ENCODE measurements around the gene VWA3B.
"Not testable (repeated sequence)": the region's sequence is repeated elsewhere in the genome, so short reads cannot be mapped to it uniquely, and the experiment has no call there.

VWA3B gene

GRCh38 chr2:98085649-98086048 is 1.3 kb upstream of the VWA3B start:
- no peak for DNase-seq (ENCODE audit: low spot score)

- DNase-seq (ENCODE audit: low spot score) = no peak
Observed at GRCh38 chr2:98087447-98088020, 567 bp downstream of the VWA3B start.

DNA sequence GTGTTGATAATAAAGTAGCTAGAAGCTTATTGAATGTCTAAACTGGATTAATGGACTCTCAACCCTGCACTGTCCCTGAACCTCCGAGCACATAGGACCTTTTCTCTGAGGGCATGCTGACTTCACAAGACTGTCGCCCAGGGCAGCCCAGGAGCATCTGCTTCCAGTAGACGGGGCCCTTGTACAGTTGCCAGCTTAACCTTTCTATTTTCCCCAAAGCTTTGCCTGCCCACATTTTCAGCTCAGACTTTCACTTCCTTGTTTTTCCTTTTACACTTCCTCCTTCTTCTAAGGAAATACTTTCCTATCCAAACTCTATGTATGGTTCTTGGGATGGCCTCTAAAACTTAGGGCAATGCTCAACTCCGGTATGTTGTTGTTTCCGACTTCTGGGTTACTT is 1.3 kb downstream of the VWA3B start:
- DNase-seq (ENCODE audit: low spot score) = no peak

- no peak for DNase-seq (ENCODE audit: low spot score)
Observed at GRCh38 chr2:98089941-98090340, 3.0 kb downstream of the VWA3B start.

DNA sequence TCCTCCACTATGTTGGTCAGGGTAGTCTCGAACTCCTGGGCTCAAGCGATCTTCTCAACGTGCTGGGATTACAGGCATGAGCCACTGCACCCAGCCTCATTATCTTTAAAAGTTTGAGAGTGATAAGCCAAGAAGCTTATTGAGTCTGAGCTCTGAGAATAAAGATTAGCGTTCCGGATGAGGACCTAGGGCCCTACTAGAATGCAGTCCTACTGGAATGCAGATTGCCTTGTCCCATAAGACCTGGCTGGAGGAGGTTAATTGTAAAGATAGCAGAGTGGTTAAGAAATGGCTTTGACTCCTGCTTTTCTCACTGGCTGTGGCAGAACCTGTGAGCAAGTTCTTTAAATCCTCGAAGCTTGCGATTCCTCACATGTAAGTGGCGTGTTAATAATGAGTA is 4.0 kb downstream of the VWA3B start:
- no peak for DNase-seq (ENCODE audit: low spot score)

DNA sequence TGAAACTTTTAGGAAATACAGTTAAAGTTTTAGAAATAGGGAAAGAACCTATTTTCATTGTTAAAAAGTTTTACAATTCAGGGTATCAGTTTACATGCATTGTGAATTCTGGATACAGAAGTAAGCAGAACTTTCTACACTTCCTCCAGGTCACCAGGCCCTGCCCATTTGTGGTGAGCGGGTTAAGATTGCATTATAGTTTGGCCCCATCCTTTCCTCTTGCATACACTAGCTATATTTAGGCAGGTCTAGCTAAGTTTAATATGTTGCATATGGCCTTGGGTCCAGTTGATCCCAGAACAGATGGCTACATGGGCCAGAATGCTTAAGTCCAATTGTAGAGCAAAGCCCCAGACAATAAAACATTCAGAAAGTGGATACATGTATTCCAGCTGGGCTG is 4.8 kb downstream of the VWA3B start:
- no peak for DNase-seq (ENCODE audit: low spot score)

GRCh38 chr2:98093146-98093545 is 6.2 kb downstream of the VWA3B start:
- DNase-seq (ENCODE audit: low spot score) = no peak

DNA sequence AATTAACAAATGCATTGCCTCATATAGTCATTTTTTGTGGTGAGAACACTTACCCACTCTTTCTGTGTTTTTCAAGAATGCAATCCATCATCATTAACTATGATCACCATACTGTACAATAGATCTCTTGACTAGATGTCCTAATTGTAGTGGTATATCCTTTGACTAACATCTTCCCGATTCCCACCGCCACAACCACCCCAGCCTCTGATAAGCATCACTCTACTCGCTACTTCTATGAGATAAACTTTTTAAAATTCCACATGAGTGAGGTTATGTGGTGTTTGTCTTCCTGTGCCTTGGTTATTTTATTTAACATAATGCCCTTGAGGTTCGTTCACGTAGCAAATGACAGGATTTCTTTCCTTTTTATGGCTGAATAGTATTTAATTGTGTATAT is 6.6 kb downstream of the VWA3B start:
- DNase-seq (ENCODE audit: low spot score) = no peak

DNA sequence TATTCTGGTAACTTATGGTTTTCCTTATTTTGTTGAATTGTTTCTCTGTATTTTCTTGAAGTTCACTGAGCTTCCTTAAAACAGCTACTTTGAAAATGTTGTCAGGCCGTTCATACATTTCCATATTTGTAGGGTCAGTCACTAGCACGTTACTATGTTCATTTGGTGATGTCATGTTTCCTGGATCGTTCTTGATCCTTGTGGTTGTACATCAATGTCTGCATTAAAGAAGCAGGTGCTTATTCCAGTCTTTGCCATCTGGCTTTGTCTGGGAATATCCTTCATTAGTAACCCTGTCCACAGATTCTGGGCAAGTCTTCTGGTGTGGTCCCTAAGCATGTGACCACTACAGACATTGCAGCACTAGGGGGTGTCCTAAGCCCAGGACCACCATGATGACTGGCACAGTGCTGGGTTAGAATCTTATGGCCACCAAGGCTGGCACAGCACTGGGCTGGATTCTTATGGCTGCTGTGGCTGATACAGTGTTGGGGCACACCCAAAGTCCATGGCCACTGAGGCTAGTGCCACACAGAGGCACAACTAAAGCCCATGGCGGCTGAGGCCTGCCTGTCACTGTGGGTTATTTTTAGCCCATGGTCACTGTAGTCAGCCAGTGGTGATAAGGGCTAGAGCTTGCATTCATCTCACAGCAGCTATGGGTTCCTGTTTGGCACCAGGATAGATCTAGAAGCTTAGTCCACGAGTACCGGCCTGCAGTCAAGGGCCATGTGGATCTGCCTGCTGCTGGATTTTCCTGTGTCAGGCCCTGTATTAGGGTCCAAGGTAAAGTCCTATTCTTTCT is 13.2 kb downstream of the VWA3B start:
- no peak for DNase-seq (ENCODE audit: low spot score)

DNA sequence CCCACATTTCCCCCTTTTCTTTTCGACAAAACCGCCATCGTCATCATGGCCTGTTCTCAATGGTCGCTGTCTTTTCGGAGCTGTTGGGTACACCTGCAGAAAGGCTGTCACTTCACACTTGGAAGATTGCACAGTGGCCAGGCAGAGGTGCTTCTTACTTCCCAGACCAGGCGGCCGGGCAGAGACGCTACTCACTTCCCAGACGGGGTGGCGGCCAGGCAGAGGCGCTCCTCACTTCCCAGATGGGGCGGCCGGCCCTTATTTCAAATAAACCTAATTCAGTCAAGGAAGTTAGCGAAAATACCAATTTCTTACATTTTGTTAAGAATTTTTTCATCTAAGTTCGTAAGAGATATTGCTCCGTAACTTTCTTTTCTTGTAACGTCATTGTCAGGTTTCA is 15.3 kb downstream of the VWA3B start:
- DNase-seq (ENCODE audit: low spot score) = not testable (repeated sequence)

GRCh38 chr2:98102878-98103277 is 15.9 kb downstream of the VWA3B start:
- no peak for DNase-seq (ENCODE audit: low spot score)

DNA sequence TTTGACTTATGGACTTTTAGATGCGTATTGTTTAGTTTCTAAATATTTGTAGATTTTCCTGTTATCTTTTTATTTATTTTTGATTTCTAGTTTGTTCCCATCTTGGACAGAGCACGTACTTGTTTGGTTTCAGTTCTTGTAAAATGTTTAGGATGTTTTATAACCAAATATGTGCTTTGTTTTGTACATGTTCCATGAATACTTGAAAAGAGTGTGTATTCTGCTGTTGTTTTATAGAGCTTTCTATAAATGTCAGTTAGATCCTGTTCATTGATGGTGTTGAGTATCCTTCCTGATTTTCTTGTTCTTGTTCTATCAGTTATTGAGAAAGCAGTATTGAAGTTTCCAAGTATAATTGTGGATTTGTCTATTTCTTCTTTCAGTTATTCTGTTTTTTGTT is 21.1 kb downstream of the VWA3B start:
- no peak for DNase-seq (ENCODE audit: low spot score)

DNA sequence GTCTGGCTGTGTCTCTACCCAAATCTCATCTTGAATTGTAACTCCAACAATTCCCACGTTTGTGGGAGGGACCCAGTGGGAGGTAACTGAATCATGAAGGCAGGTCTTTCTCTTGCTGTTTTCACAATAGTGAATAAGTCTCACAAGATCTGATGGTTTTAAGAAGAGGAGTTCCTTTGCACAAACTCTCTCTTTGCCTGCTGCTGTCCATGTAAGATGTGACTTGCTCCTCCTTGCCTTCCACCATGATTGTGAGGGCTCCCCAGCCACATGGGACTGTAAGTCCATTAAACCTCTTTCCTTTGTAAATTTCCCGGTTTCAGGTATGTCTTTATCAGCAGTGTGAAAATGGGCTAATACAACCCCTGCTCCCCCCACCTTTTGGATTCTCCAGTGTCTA is 23.8 kb downstream of the VWA3B start:
- no peak for DNase-seq (ENCODE audit: low spot score)

GRCh38 chr2:98114643-98115330 is 27.8 kb downstream of the VWA3B start:
- peak; percentile 27 for DNase-seq (ENCODE audit: low spot score)

- DNase-seq (ENCODE audit: low spot score) = peak; percentile 63
Observed at GRCh38 chr2:98118161-98118560, 31.2 kb downstream of the VWA3B start.

DNA sequence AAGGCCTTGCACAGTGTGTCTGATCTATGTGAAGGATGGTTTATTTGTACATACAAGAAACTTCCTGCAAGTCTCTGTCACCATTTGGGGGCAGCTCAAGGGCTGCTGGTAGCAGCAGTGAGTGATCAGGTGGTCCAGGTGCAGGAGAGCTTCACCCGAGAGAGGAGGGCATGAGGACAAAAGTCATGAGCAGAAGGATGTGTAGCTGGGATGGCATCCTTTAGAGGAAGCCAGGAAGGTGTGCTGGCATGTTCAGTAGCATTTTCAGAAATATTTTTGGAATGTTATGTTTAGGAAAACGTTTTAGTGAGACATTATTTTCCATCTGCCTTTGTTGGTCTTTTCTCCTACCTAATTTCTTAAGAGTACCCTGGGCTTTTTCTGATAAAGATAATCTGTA is 31.9 kb downstream of the VWA3B start:
- DNase-seq (ENCODE audit: low spot score) = no peak

GRCh38 chr2:98121149-98121548 is 34.2 kb downstream of the VWA3B start:
- DNase-seq (ENCODE audit: low spot score) = no peak

- DNase-seq (ENCODE audit: low spot score) = no peak
Observed at GRCh38 chr2:98122524-98122923, 35.6 kb downstream of the VWA3B start.

GRCh38 chr2:98123286-98123685 is 36.3 kb downstream of the VWA3B start:
- DNase-seq (ENCODE audit: low spot score) = no peak

GRCh38 chr2:98126061-98126460 is 39.1 kb downstream of the VWA3B start:
- DNase-seq (ENCODE audit: low spot score) = no peak

- DNase-seq (ENCODE audit: low spot score) = no peak
Observed at GRCh38 chr2:98127229-98127989, 40.4 kb downstream of the VWA3B start.

DNA sequence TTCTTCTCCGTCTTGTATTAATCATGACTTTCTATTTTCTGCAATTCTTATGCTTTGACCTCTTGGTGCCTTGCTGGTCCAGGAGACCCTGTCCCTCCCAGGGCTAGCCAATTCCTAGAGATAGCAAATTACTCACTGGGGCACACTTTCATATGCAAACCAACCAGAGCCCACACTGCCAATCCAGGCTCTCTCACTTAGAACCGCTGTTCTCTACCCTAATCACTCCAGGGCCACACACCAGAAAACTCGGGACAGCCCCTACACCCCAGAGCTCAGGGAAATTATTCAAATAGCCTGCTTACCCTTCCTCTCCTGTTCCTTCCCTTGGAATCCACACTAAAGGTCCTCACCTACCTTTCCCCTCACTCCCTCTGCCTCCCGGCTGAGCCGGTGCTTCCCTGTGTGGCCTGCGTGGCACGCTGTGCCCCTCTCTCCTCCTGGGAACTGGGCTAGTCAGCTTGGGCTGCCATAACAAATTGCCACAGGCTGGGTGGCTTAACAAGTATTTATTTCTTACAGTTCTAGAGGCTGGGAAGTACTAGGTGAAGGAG is 41.7 kb downstream of the VWA3B start:
- no peak for DNase-seq (ENCODE audit: low spot score)
